ENCODE data around the gene FBXL4.

FBXL4 gene

GRCh38 chr6:98821756-98822405 lies 125.9 kb downstream of the FBXL4 start:
- no peak for TF ChIP-seq EZH2phosphoT487 (IDR thresholded peaks at IDR 0.05; ENCODE audit: borderline replicate concordance)
- TF ChIP-seq, protein P1, sequence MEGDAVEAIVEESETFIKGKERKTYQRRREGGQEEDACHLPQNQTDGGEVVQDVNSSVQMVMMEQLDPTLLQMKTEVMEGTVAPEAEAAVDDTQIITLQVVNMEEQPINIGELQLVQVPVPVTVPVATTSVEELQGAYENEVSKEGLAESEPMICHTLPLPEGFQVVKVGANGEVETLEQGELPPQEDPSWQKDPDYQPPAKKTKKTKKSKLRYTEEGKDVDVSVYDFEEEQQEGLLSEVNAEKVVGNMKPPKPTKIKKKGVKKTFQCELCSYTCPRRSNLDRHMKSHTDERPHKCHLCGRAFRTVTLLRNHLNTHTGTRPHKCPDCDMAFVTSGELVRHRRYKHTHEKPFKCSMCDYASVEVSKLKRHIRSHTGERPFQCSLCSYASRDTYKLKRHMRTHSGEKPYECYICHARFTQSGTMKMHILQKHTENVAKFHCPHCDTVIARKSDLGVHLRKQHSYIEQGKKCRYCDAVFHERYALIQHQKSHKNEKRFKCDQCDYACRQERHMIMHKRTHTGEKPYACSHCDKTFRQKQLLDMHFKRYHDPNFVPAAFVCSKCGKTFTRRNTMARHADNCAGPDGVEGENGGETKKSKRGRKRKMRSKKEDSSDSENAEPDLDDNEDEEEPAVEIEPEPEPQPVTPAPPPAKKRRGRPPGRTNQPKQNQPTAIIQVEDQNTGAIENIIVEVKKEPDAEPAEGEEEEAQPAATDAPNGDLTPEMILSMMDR (conservative IDR thresholded peaks at IDR 0.05; ENCODE audit: low read length): no peak
- Histone ChIP-seq H3K27me3 (ENCODE audit: insufficient read depth, low read length, poor library complexity, severe bottlenecking) (no peaks in the 10 kb centered on the region), H3F3A (ENCODE audit: low read depth) (no peaks in the 10 kb centered on the region), H3K9me2 (replicated peaks; ENCODE audit: low read depth, low read length) (no peaks in the 10 kb centered on the region), H3K4me3 (ENCODE audit: low read length, poor library complexity, severe bottlenecking) (no peak overlapping the region), H3K4me1 (ENCODE audit: insufficient read depth, low read length, poor library complexity, severe bottlenecking) (no peaks in the 10 kb centered on the region), H4K20me1 (ENCODE audit: insufficient read depth, low read length, poor library complexity, severe bottlenecking) (no peaks in the 10 kb centered on the region), H3K9ac (ENCODE audit: low read depth, low read length, poor library complexity, severe bottlenecking) (no peak overlapping the region), H3K4me2 (ENCODE audit: low read depth, low read length, poor library complexity, severe bottlenecking) (no peak overlapping the region), H3K79me2 (ENCODE audit: insufficient read depth, low read length) (no peaks in the 10 kb centered on the region), H3K9me3 (ENCODE audit: insufficient read depth, low read depth, low read length) (no peaks in the 10 kb centered on the region), H2AFZ (ENCODE audit: low read length) (no peak overlapping the region), H3K36me3 (ENCODE audit: insufficient read depth, low read length) (no peaks in the 10 kb centered on the region)
